Lung (tissue), 12 donors: Measurements from ENCODE around the gene TAF11. TPM values are rescaled to one million over a fixed set of nuclear protein-coding genes. Genes with fewer than 3 reads are reported as not detected.

Experiments
- ATAC-seq: fragments of 200-7000 bp; cut with Tn5 transposase; one replicate; pipeline ENCODE4 v1.9.1; 2020; ENCODE audit warnings: moderate number of reproducible peaks; ENCODE audit not compliant: insufficient read depth, low FRiP score
- DNase-seq, 3 donors: peaks; one replicate each; pipeline ENCODE4 v3.0.0-alpha.2; 2013 to 2017
- H3K27ac ChIP-seq, 2 donors: one replicate each; pipeline ENCODE4 v1.5.1; 2013; ENCODE audit warnings: mild to moderate bottlenecking in 2 of 2, moderate library complexity in 2 of 2, control low read depth in 1 of 2, inconsistent platforms in 1 of 2, low read depth in 1 of 2, low read length in 1 of 2
- H3K27me3 ChIP-seq, 3 donors: one replicate each; pipeline ENCODE4 v1.5.1; 2013; ENCODE audit warnings: low read length in 2 of 3; ENCODE audit not compliant: control insufficient read depth in 3 of 3, insufficient read depth in 3 of 3
- H3K36me3 ChIP-seq, 4 donors: one replicate each; pipeline ENCODE4 v1.5.1; 2013; ENCODE audit warnings: low read length in 4 of 4, mild to moderate bottlenecking in 1 of 4, moderate library complexity in 1 of 4; ENCODE audit not compliant: control insufficient read depth in 4 of 4, insufficient read depth in 4 of 4
- H3K4me1 ChIP-seq, 5 donors: one replicate each; pipeline ENCODE4 v1.5.1; 2013; ENCODE audit warnings: low read length in 5 of 5, mild to moderate bottlenecking in 2 of 5, moderate library complexity in 1 of 5; ENCODE audit not compliant: control insufficient read depth in 5 of 5, insufficient read depth in 5 of 5
- H3K4me3 ChIP-seq: one replicate; pipeline ENCODE4 v1.5.1; 2013; ENCODE audit warnings: mild to moderate bottlenecking, control low read depth, moderate library complexity
- H3K9ac ChIP-seq, 2 donors: one replicate each; pipeline ENCODE4 v1.5.1; 2013; ENCODE audit warnings: low read length in 2 of 2, control low read depth in 1 of 2; ENCODE audit not compliant: insufficient read depth in 1 of 2
- H3K9me3 ChIP-seq, 4 donors: one replicate each; pipeline ENCODE4 v1.5.1; 2013; ENCODE audit warnings: low read length in 3 of 4, mild to moderate bottlenecking in 1 of 4, moderate library complexity in 1 of 4; ENCODE audit not compliant: control insufficient read depth in 4 of 4, insufficient read depth in 3 of 4
- CTCF ChIP-seq: IDR thresholded peaks from 2 replicates; pipeline ENCODE4 v1.5.1; 2012; ENCODE audit warnings: mild to moderate bottlenecking; ENCODE audit errors: control extremely low read depth, extremely low read depth
- WGBS, 2 donors: extraction: QIAGEN DNeasy Blood & Tissue Kit; methylation state at CpG; one replicate each; pipeline ENCODE4 v1.1.7; 2013; 5-methylcytosine and 5-hydroxymethylcytosine counted together
- polyA plus RNA-seq, 2 donors: library from polyadenylated mRNA; stranded (reverse); fragments of 200-250 nt; gene quantifications; one replicate each; pipeline ENCODE4 v1.2.1, GENCODE V29; 2013
- total RNA-seq, 2 donors: library from RNA; depleted of rRNA in 1 of 2; stranded (reverse); fragments of >200 nt in 1 of 2; gene quantifications; one replicate each; pipeline ENCODE4 v1.2.1, GENCODE V29; 2014 to 2021
- donor health status: control.
- donor health status: control.
- donor health status: Bipolar disorder and iron deficiency.
- donor health status: healthy.
- donor health status: DM: yes; HTN: yes; CAD: no.

The TAF11 gene
- total and polyA plus RNA-seq, 4 donors, result 17.3 to 30.5 (median 29.2) TPM

GRCh38 chr6:34834789-34835518 is 52.9 kb downstream of the TAF11 start:
- WGBS, 2 donors, result 45 to 74% methylated on average over 4 of the region's 4 CpGs

GRCh38 chr6:34832942-34833341 is 54.9 kb downstream of the TAF11 start:
- H3K27me3 ChIP-seq, result no peaks in the 10 kb centered on the region
- H3K9ac ChIP-seq, result no peak overlapping the region
- no peak overlapping the region for H3K4me3 ChIP-seq
- 97 to 99% methylated on average over 1 of the region's 1 CpG for WGBS, 2 donors
- H3K9me3 ChIP-seq, result no peaks in the 10 kb centered on the region
- no peaks in the 10 kb centered on the region for H3K4me1 ChIP-seq
- no peak for DNase-seq
- H3K27ac ChIP-seq, result no peak overlapping the region
- TF ChIP-seq CTCF, result no peak
- no peak for ATAC-seq
- peaks cover 3 to 23% (median 18%) of the 10 kb centered on the region in 4 donors for H3K36me3 ChIP-seq

More at GRCh38 chr6:34834789-34835518, 52.9 kb downstream of the TAF11 start:
- ATAC-seq (no peak), DNase-seq (no peak)
- no peaks in the 10 kb centered on the region for H3K27me3 ChIP-seq
- H3K9me3 ChIP-seq, result no peaks in the 10 kb centered on the region
- H3K36me3 ChIP-seq, result peaks cover 3 to 23% (median 17%) of the 10 kb centered on the region in 4 donors
- no peak overlapping the region for H3K27ac ChIP-seq
- H3K4me3 ChIP-seq, result no peak overlapping the region
- no peak for TF ChIP-seq CTCF
- H3K9ac ChIP-seq, result no peak overlapping the region
- no peaks in the 10 kb centered on the region for H3K4me1 ChIP-seq

- Histone ChIP-seq H3K36me3 (peaks cover 0 to 14% (median 7%) of the 10 kb centered on the region in 4 donors), H3K27ac (no peak overlapping the region), H3K9ac (no peak overlapping the region), H3K27me3 (no peaks in the 10 kb centered on the region), H3K9me3 (no peaks in the 10 kb centered on the region), H3K4me3 (no peak overlapping the region), H3K4me1 (no peaks in the 10 kb centered on the region)
- ATAC-seq (no peak), DNase-seq (no peak)
- WGBS, 2 donors, result 90 to 94% methylated on average over 2 of the region's 2 CpGs
- no peak for TF ChIP-seq CTCF
Measured at GRCh38 chr6:34829137-34829536, 58.7 kb downstream of the TAF11 start.

Other genes with a start within 250 kb of the TAF11 start
- gene ILRUN, start 191.3 kb downstream of the TAF11 start, total RNA-seq, result 10 to 100 TPM; 51.9 to 70.1 TPM
- 10 to 100 TPM; 54.3 to 57.7 TPM for gene ILRUN, start 191.3 kb downstream of the TAF11 start, polyA plus RNA-seq
- 10 to 100 TPM; 31.6 to 71.1 TPM for gene SNRPC, start 130.5 kb downstream of the TAF11 start, total RNA-seq
- gene SNRPC, start 130.5 kb downstream of the TAF11 start, polyA plus RNA-seq, result 100 to 1,000 TPM; 129 to 130 TPM
- 10 to 100 TPM; 13.3 to 14.7 TPM for gene BLTP3A, start 96.0 kb downstream of the TAF11 start, total RNA-seq
- gene BLTP3A, start 96.0 kb downstream of the TAF11 start, polyA plus RNA-seq, result 1 to 10 TPM; 3.1 to 5.9 TPM
- gene ANKS1A, start 1.2 kb upstream of the TAF11 start, total RNA-seq, result 10 to 100 TPM; 33.1 to 40.6 TPM
- gene ANKS1A, start 1.2 kb upstream of the TAF11 start, polyA plus RNA-seq, result 10 to 100 TPM; 10.4 to 15.4 TPM